ENCODE data around the gene OSBP2. TPM values are rescaled to one million over a fixed set of nuclear protein-coding genes. Genes with fewer than 3 reads are reported as not detected.

The OSBP2 gene
- total RNA-seq, 2 donors from 2014 or later, result 6.8 to 11.1 TPM

GRCh38 chr22:30928401-30928800 lies 233.7 kb downstream of the OSBP2 start:
- Histone ChIP-seq H3K4me3 (ENCODE audit: low read length) (no peak overlapping the region), H3K27me3 (ENCODE audit: control insufficient read depth, insufficient read depth, low read length, poor library complexity, severe bottlenecking) (no peaks in the 10 kb centered on the region), H3K36me3 (ENCODE audit: control insufficient read depth, insufficient read depth, low read length) (peaks cover 78% of the 10 kb centered on the region), H3K27ac (ENCODE audit: low read depth, low read length) (no peak overlapping the region), H3K4me1 (ENCODE audit: control insufficient read depth, insufficient read depth, low read length) (no peaks in the 10 kb centered on the region), H3K9me3 (ENCODE audit: control insufficient read depth, low read length) (no peaks in the 10 kb centered on the region), H3K9ac (ENCODE audit: extremely low read depth, low read length, poor library complexity, severe bottlenecking) (no peak overlapping the region)
- DNase-seq, result no peak
- Mint-ChIP-seq H3K4me3 (no peak overlapping the region), H3K27me3 (ENCODE audit: insufficient read depth) (no peaks in the 10 kb centered on the region), H3K27ac (no peak overlapping the region), H3K36me3 (ENCODE audit: low read depth) (peaks cover 71% of the 10 kb centered on the region), H3K4me1 (no peaks in the 10 kb centered on the region), H3K9me3 (no peaks in the 10 kb centered on the region)
- TF ChIP-seq CTCF (conservative IDR thresholded peaks at IDR 0.05), result no peak
- WGBS, 2 experiments (ENCODE audit: insufficient coverage in 1 of 2, insufficient read length in 1 of 2), result 78 to 95% methylated on average over 6 of the region's 6 CpGs

- H3K27ac ChIP-seq (ENCODE audit: low read depth, low read length), result no peak overlapping the region
- Mint-ChIP-seq H3K27me3 (ENCODE audit: insufficient read depth) (no peaks in the 10 kb centered on the region), H3K4me3 (no peak overlapping the region), H3K27ac (no peak overlapping the region), H3K4me1 (no peaks in the 10 kb centered on the region), H3K36me3 (ENCODE audit: low read depth) (peaks cover 77% of the 10 kb centered on the region), H3K9me3 (no peaks in the 10 kb centered on the region)
- no peak overlapping the region for H3K4me3 ChIP-seq (ENCODE audit: low read length)
- TF ChIP-seq CTCF (conservative IDR thresholded peaks at IDR 0.05), result no peak
- H3K9me3 ChIP-seq (ENCODE audit: control insufficient read depth, low read length), result no peaks in the 10 kb centered on the region
- no peaks in the 10 kb centered on the region for H3K4me1 ChIP-seq (ENCODE audit: control insufficient read depth, insufficient read depth, low read length)
- no peak for DNase-seq
- H3K9ac ChIP-seq (ENCODE audit: extremely low read depth, low read length, poor library complexity, severe bottlenecking), result no peak overlapping the region
- WGBS, 2 experiments (ENCODE audit: insufficient coverage in 1 of 2, insufficient read length in 1 of 2), result 92 to 100% methylated on average over 2 to 3 of the region's 3 CpGs
- no peaks in the 10 kb centered on the region for H3K27me3 ChIP-seq (ENCODE audit: control insufficient read depth, insufficient read depth, low read length, poor library complexity, severe bottlenecking)
- peaks cover 86% of the 10 kb centered on the region for H3K36me3 ChIP-seq (ENCODE audit: control insufficient read depth, insufficient read depth, low read length)
Observed at GRCh38 chr22:30930228-30930627, 235.6 kb downstream of the OSBP2 start.

- H3K27ac Mint-ChIP-seq, result no peak overlapping the region
- 91 to 100% methylated on average over 2 to 4 of the region's 4 CpGs for WGBS, 2 experiments (ENCODE audit: insufficient coverage in 1 of 2, insufficient read length in 1 of 2)
- no peak for TF ChIP-seq CTCF (conservative IDR thresholded peaks at IDR 0.05)
- H3K9me3 Mint-ChIP-seq, result no peaks in the 10 kb centered on the region
- DNase-seq, result no peak
- Histone ChIP-seq H3K27me3 (ENCODE audit: control insufficient read depth, insufficient read depth, low read length, poor library complexity, severe bottlenecking) (no peaks in the 10 kb centered on the region), H3K9me3 (ENCODE audit: control insufficient read depth, low read length) (no peaks in the 10 kb centered on the region), H3K27ac (ENCODE audit: low read depth, low read length) (no peak overlapping the region), H3K4me3 (ENCODE audit: low read length) (no peak overlapping the region), H3K4me1 (ENCODE audit: control insufficient read depth, insufficient read depth, low read length) (no peaks in the 10 kb centered on the region), H3K9ac (ENCODE audit: extremely low read depth, low read length, poor library complexity, severe bottlenecking) (no peak overlapping the region), H3K36me3 (ENCODE audit: control insufficient read depth, insufficient read depth, low read length) (peaks cover 89% of the 10 kb centered on the region)
- no peaks in the 10 kb centered on the region for H3K27me3 Mint-ChIP-seq (ENCODE audit: insufficient read depth)
- no peaks in the 10 kb centered on the region for H3K4me1 Mint-ChIP-seq
- H3K36me3 Mint-ChIP-seq (ENCODE audit: low read depth), result peaks cover 84% of the 10 kb centered on the region
- H3K4me3 Mint-ChIP-seq, result no peak overlapping the region
Observed at GRCh38 chr22:30931541-30932300, 237.0 kb downstream of the OSBP2 start.
